GM18520 (cell line): ENCODE results near the gene SEC23A.
"Not testable (repeated sequence)": the region's sequence is repeated elsewhere in the genome, so short reads cannot be mapped to it uniquely, and the experiment has no call there.

Experiments
- ATAC-seq: cut with Tn5 transposase; IDR thresholded peaks from one replicate; pipeline ENCODE4 v1.9.1; 2021; ENCODE audit not compliant: unreplicated experiment

SEC23A gene

DNA sequence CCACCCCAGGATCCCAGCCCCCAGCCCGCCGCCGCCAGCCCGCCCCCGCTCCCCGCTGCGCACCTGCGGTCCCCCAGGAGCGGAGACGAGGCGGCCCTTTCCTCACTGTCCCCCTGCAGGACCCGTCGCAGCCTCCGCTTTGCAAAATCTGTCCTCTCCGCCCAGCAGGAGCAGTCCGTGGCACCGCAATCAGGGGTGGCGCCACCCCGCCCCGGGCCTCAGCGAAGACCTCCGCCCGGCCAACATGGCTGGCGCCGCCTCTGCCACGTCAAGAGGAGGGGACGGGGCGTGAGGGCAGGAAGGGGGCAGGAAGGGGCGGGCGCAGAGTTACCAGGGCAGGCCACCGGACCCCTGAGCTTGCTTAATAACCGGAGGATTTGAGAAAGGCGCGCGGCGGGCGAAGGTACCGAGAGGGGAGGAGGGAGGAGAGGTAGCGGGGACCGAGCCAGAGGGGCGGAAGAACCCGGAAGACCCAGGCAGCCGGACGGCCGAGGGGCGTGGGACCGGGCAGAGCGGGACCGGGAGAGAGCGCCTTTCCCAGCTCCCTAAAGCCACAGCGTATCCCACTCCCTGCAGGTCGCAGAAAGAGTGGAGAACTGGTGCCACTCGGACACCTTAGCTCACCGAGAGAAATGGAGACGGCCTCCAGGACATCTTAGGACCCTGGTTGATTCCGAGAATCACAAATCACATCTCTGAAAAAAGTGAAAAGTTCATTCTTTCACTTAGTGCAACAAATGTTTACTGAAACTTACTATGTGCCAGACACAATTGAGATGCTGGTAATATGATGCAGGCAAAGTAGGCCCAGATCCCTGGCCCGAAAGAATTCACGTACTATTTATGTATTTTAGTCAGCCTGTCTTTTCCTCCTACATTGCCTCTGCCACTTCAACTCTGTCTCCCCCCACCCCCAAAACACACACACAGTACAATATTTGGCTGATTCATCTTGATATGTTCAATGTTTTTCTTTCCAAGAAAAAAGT, at the start of gene SEC23A:
Gene SEC23A (minus strand): TSS at position 267 of the 989 bp plus-strand sequence. CDS start 7,117 bp downstream, outside the sequence.
- ATAC-seq: peak; percentile 80

DNA sequence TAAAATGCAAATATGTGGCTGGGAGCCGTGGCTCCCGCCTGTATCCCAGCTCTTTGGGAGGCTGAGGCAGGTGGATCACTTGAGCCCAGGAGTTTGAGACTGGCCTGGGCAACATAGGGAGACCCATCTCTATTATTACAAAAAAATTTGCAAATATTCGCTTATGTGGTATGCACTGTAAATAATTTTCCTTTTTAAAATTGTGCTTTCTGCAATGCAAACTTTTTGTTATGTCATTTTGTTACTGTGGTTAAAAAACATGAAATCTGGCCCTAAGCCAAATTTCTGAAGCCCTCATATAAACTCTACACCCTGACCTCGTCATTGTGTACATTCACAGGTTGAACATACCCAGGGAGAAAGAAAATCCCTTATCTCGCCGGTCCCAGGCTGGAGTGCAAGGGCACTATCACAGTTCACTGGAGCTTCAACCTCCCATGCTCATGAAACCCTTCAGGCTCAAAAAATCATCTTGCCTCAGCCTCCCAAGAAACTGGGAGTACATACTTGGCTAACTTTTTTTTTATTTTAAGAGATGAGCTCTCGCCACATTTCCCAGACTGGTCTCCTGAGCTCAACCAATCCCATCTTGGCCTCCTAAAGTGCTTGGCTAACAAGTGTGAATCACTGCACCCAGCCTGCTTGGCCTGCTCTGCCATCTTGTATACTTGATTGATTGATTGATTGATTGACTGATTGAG, 42.4 kb upstream of the SEC23A start:
- no peak for ATAC-seq

DNA sequence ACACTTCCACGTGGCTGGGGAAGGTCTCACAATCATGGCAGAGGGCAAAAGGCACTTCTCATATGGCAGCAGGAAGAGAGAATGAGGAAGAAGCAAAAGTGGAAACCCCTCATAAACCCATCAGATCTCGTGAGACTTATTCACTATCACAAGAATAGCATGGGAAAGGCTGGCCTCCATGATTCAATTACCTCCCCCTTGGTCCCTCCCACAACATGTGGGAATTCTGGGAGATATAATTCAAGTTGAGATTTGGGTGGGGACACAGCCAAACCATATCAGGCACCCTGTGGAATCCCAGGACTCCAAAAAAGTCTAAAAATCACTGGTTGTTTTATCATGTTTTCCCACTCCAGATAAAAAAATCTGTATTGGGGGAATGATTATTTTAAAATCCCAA, 40.2 kb upstream of the SEC23A start:
- ATAC-seq: not testable (repeated sequence)

DNA sequence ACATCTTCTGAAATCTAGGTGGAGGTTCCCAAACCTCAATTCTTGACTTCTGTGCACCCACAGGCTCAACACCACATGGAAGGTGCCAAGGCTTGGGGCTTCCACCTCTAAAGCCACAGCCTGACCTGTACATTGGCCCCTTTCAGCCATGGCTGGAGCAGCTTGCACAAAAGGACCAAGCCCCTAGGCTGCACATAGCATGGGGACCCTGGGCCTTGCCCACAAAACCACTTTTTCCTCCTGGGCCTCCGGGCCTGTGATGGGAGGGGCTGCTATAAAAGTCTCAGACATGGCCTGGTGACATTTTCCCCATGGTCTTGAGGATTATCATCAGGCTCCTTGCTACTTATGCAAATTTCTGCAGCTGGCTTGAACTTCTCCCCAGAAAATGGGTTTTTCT, 38.6 kb upstream of the SEC23A start:
- not testable (repeated sequence) for ATAC-seq

DNA sequence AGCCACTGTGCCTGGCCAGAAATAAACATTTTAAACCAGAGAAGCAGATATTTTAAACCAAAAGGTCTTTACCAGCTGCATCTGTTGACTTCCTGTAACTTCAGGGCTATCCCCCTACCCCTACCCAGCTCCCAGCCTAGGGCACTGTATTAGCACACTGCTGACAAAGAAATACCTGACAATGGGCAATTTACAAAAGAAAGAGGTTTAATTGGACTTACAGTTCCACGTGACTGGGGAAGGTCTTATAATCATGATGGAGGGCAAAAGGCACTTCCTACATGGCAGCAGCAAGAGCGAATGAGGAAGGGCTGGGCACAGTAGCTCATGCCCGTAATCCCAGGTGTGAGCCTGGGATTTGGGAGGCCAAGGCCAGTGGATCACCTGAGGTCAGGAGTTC, 37.1 kb upstream of the SEC23A start:
- ATAC-seq: no peak

DNA sequence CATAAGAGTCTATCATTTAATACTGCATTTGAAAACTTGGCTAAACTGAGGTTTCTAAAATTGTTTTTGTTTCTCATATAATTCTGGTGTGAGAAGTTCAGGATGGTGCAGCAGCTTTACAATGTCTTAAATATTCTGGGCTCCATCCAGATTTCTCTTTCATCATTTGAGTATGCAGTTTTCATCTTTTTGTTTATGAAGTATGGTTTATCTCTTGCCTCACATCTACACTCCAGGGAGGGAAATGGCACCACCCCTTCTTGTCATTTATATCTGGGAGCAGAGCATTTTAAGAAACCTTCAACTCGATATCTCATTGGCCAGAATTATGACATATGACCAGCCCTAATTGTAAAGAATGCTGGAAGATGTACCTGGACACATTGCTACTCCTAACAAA, 35.4 kb upstream of the SEC23A start:
- ATAC-seq: no peak

DNA sequence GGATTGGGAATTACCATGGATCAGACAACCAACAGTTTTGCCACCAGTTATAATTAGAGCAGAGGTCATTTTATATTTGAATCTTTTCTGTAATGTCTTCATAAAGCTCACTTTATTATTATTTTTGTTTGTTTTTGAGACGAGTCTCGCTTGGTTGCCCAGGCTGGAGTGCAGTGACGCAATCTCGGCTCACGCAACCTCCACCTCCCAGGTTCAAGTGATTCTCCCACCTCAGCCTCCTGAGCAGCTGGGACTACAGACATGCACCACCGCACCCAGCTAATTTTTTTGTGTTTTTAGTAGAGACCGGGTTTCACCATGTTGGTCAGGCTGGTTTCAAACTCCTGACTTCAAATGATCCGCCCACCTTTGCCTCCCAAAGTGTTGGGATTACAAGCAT, 34.8 kb upstream of the SEC23A start:
- ATAC-seq: not testable (repeated sequence)

DNA sequence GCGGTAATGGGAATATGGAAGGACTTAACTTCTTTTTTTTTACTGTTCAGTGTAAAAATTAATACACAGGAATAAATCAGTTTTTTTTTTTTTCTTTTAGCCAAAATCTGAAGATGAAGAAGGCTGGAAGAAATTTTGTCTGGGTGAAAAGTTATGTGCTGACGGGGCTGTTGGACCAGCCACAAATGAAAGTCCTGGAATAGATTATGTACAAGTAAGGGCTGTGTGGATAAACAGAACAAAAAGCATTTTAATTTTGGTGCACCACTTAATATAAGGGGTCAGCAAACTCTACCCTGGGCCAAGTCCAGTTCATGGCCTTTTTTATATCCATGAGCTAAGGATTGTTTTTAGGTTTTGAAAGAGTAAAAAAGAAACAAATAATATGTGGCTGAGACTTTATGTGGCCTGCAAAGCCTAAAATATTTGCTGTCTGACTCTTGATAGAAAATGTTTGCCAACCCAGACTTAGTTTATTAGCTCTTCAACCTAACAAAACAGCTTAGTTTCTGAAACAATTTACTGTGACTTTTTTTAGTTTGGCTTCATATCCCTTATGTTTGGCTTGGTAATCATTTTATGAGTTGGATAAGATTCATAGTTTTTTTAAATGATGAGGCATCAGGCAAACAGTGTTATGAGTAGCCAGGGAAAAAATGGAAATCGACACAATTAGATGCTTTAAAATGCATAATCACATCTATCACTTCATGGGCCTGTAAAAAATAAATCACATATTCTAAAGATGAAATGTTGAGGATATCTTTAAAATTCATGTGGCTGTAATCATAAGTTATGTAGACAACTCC, 19.5 kb upstream of the SEC23A start:
- ATAC-seq: no peak

DNA sequence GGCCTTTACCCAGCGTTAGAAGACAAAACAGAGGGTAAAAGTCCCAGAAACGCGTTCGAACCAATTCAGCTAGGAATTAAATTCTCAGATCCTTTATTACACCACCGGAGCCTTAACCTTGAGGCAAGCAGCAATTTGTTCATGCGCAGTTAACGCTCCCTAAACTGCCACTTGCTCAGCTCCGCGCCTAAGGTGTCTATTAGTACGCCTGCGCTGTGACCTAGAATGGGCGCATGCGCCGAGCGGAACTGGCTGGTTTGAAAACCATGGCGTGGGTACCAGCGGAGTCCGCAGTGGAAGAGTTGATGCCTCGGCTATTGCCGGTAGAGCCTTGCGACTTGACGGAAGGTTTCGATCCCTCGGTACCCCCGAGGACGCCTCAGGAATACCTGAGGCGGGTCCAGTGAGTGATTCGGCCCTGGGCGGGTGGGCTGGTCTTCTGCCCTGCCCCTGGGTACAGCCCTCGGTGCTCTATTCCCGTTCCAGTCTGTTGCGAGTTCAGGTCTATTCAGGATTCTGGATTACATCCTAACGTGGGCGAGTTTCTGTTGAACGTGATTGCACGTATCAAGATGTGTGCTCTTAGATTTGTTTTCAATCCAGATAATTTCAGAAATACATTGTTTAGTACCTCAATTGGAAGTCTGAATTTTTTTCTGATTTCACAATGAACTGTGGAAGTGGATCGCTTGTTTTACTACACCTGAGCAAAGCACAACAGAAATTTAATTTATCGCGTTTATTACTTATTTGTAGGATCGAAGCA, 11.2 kb upstream of the SEC23A start, which contains the start of gene GEMIN2:
Gene GEMIN2 (plus strand): TSS at position 251 of the 766 bp plus-strand sequence. CDS start 16 bp downstream, at position 267.
- peak; percentile 98 for ATAC-seq

DNA sequence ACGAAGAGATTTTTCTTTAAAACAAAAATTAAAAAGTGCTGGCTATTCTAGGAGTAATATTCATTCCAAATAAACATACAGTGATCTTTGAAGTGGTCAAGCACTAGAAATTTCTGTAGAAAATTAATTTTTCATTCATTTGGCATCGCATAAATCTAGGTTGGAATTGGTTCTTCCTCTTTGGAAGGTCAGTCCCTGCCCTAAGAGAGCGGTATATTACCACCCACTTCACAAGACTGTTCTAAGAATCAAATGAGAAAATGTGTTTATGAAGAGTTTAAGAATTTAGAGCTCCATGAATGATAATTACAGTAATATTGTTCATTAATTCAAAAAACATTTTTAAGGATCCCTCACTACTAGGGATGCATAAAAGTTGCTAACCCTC, 10.6 kb upstream of the SEC23A start:
- no peak for ATAC-seq

DNA sequence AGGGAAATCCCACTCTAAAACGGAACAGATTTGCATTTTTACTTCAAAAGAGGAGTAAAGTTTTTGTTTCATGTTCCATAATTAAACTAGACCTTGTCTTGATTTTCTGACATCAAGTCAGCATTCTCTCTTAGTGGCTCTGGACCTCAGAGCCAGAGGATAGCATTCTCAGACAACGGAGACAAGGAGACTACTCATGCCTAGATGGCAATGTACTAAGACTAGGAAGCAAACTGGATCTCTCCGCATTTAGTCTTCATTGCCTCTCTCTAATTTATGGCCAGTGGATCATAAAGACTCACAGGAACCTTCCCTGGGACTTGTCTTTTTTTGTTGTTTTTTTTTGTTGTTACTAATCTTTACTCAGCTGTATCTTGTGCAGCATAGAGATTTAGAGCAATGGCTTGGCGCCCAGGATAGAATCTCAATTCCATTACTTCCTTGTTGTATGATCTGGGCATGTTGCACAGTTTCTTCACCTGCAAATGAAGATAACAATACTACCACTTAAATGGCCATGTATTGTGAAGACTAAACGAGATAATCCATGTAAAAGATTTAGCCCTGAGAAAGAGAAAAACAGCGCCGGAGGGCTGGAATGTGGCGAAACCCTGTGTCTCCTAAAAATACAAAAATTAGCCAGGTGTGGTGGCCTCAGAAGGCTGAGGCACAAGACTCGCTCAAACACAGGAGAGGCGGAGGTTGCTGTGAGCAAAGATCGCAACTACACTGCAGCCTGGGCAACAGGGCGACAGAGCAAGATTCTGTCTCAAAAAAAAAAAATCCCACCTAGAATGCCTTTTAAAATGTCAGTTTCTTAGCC, 7.1 kb upstream of the SEC23A start:
- ATAC-seq: no peak

DNA sequence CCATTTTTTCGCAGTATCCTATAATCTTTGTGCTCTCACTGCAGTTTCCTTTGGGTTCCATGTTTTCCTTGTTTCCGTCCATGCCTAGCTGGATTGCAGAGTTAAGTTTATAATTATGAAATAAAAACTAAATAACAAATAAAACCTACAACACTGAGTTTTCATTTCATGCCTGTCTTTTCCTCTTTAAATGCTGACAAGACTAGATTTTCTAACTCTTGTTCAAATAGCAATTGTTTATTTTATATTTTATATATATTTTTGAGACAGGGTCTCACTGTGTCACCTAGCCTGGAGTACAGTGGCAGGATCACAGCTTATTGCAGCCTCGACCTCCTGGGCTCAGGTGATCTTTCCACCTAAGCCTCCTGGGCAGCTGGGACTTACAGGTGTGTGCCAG, 5.8 kb upstream of the SEC23A start:
- no peak for ATAC-seq

DNA sequence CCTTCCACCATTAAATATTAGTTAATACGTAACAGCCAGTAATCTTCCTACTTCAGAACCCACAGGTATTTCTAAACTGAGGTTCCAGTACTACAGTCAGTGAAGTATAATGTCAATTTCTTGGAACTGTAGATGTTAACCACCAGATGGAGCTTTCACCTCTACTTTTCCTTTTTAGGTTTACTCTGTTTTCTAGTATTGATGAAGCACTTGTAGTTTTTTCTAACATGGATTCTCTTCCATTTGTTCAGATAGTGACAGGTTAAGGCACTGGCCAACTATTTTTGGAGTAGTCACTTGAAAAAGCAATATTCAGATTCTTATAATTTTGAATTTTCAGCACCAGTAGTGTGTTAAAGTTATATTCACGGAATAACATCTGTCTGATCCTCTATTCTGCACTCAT, 4.6 kb upstream of the SEC23A start:
- no peak for ATAC-seq

DNA sequence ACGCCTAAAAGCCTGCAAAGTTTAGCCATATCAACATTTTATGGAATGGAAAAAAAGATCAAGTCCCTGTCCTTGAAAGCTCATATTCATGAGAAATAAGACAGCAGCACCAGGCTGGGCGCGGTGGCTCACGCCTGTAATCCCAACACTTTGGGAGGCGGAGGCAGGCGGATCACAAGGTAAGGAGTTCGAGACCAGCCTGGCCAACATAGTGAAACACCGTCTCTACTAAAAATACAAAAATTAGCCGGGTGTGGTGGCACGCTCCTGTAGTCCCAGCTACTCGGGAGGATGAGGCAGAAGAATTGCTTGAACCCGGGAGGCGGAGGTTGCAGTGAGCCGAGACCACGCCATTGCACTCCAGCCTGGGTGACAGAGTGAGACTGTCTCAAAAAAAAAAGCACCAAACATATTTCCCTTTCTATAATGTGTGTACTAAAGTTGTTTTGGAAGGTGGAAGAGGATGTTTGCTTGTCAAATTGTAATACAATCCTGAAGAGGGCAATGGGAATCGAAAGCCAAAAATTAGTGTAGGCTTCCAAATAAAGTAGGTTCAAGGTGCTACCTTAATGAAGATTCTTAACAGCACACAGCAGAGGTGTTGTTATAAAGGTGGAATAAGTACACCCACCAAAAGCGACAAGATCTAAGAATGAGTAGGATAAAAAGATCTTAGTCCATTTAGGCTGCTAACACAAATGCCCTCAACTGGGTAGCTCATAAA, 1.2 kb upstream of the SEC23A start:
- not testable (repeated sequence) for ATAC-seq

DNA sequence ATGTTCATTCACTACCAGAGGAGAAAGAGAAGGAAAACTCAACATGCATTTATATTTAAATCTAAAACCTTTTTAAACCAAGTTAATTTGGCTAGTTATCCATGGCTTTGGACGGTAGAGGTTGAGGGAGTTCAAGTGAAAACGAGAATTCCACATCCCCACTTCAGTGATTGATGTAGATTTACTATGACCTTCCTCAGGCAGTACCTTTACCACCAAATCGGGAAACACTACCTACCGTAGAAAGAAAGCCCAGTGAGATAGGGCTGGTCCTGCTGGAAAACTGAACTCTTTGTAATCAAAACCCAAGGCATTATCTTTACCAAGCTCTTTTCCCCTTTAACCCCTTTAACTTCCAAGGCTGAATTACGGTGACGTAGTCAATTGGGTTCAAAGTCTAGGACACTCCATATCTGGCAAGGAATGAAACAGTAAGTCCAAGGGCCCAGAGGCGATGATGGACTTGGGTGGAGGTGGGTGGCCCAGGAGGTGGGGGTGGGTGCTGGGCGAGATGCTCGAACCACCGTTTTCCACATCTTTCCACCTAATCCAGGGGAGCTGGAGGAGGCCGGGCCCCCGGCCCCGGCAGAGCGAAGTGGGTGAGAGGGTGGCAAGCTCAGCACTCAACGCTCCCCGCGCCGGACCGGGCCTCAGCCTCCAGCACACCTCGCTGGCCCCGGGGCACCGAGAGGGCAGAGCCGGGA, 618 bp downstream of the SEC23A start:
- ATAC-seq: peak; percentile 8

DNA sequence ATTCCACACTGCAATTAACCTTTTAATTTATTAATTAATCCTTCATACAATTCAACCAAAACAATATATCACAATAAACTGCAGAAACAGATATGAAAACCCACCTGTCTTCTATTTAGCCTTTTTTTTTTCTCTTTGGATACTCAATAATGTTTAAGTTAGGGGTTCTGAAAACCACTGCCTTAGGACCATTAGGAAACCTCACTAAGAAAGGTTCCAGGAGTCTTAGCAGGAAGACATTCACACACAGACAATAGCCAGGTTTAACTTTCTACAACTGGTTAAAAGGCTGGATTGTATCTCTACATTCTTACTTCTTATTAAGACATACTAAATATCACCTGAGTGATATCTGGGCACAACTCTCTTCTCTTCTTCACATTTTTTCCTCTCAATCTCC, 3.3 kb downstream of the SEC23A start:
- ATAC-seq: no peak

DNA sequence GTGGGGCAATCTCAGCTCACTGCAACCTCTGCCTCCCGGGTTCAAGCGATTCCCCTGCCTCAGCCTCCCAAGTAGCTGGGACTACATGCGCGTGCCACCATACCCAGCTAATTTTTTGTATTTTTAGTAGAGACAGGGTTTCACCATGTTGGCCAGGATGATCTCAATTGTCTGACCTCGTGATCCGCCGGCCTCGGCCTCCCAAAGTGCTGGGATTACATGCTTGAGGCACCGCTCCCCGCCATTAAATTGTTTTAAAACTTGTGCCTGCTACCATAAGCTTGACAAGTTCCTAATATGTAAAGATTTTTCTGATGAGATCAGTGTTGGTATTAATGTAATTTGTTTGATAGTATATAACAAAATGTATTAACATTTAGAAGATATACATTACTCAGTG, 3.8 kb downstream of the SEC23A start:
- not testable (repeated sequence) for ATAC-seq

DNA sequence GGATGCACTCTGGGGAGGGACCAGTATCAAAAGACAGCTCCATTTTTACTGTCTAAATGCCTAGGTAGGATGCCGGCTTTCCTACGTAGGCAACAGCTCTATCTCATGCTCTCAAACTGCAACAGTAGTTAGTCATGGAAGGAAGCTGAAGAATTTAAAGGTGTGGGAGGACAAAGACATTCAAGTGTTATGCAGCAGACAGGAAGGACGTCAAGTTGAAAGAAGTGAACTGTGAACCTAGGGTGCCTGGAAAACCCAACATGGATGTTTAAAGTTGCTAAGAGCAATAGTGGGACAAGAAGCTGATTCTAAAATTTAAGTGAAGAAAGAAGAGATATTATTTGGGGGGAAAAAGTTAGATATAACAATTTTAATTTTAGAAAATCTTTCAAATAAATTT, 5.9 kb downstream of the SEC23A start:
- no peak for ATAC-seq
